AG10803 (cell line): ENCODE results near the gene NCEH1.
"Not testable (repeated sequence)": the region's sequence is repeated elsewhere in the genome, so short reads cannot be mapped to it uniquely, and the experiment has no call there.

ENCODE experiments used
- DNase-seq: peaks from one replicate; pipeline ENCODE4 v3.0.0; 2010; ENCODE audit warnings: low read depth
- H3K4me3 ChIP-seq: 2 replicates; pipeline ENCODE4 v1.5.1; 2011; ENCODE audit warnings: mild to moderate bottlenecking, low read length, control low read depth
- CTCF ChIP-seq: conservative IDR thresholded peaks from 2 replicates; pipeline ENCODE4 v1.5.1; 2011; ENCODE audit warnings: mild to moderate bottlenecking, low read length, control low read depth, inconsistent platforms

Gene NCEH1

GRCh38 chr3:172707030-172707429 is 3.8 kb downstream of the NCEH1 start:
- no peak for TF ChIP-seq CTCF
- H3K4me3 ChIP-seq: no peak overlapping the region
- no peak for DNase-seq

- H3K4me3 ChIP-seq: no peak overlapping the region
- TF ChIP-seq CTCF: no peak
- DNase-seq: no peak
Measured at GRCh38 chr3:172705170-172705569, 5.7 kb downstream of the NCEH1 start.

- H3K4me3 ChIP-seq: no peak overlapping the region
- no peak for TF ChIP-seq CTCF
Measured at GRCh38 chr3:172704001-172704400, 6.9 kb downstream of the NCEH1 start.

GRCh38 chr3:172702731-172703130 is 8.1 kb downstream of the NCEH1 start:
- H3K4me3 ChIP-seq, DNase-seq: not testable (repeated sequence)

More at GRCh38 chr3:172704001-172704400, 6.9 kb downstream of the NCEH1 start:
- no peak for DNase-seq

GRCh38 chr3:172702256-172702655 is 8.6 kb downstream of the NCEH1 start:
- no peak for TF ChIP-seq CTCF
- H3K4me3 ChIP-seq: no peak overlapping the region
- DNase-seq: no peak

GRCh38 chr3:172701751-172702150 is 9.1 kb downstream of the NCEH1 start:
- no peak for TF ChIP-seq CTCF
- no peak for DNase-seq
- no peak overlapping the region for H3K4me3 ChIP-seq

GRCh38 chr3:172700936-172701455 is 9.9 kb downstream of the NCEH1 start:
- no peak for DNase-seq

More at GRCh38 chr3:172700936-172701455, 9.9 kb downstream of the NCEH1 start:
- TF ChIP-seq CTCF: no peak
- no peak overlapping the region for H3K4me3 ChIP-seq
